BLaER1 (cell line): ENCODE measurements around the gene STAM.

Experiments
- H3K27ac ChIP-seq: shearing (Covaris generic); formaldehyde crosslinking; 2 replicates; pipeline ENCODE4 v1.8.1; 2022
- H3K27me3 ChIP-seq: shearing (Covaris generic); formaldehyde crosslinking; 2 replicates; pipeline ENCODE4 v1.8.1; 2022
- H3K36me3 ChIP-seq: shearing (Covaris generic); formaldehyde crosslinking; 2 replicates; pipeline ENCODE4 v1.8.1; 2022
- H3K4me1 ChIP-seq: shearing (Covaris generic); formaldehyde crosslinking; 2 replicates; pipeline ENCODE4 v1.8.1; 2022
- H3K4me2 ChIP-seq: shearing (Covaris generic); formaldehyde crosslinking; 2 replicates; pipeline ENCODE4 v1.8.1; 2022
- H3K4me3 ChIP-seq: shearing (Covaris generic); formaldehyde crosslinking; 2 replicates; pipeline ENCODE4 v1.8.1; 2022
- H3K9ac ChIP-seq: shearing (Covaris generic); formaldehyde crosslinking; 2 replicates; pipeline ENCODE4 v1.8.1; 2022
- H3K9me3 ChIP-seq: shearing (Covaris generic); formaldehyde crosslinking; 2 replicates; pipeline ENCODE4 v1.8.1; 2022
- H4K20me1 ChIP-seq: shearing (Covaris generic); formaldehyde crosslinking; 2 replicates; pipeline ENCODE4 v1.8.1; 2022
- Cebpa-rat ChIP-seq: shearing (Covaris generic); IDR thresholded peaks from 2 replicates; pipeline ENCODE4 v1.8.1; 2022

STAM gene

DNA sequence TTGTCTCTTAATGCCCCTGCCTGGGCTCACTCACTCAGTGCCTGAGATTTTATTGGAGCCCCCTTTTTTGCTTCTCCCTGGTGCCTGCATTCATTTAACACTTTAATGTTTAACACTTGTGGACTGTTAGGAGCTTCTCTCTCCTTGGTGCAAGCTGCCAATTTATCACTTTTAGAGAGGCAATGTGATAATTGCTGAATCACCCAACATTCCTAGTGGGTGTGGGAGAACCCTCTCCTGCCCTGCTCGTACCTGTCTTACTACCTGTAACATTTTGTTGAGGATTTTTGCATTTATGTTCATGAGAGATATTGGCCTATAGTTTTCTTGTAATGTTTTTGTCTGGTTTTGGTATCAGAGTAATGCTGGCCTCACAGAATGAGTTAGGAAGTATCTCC lies 13.2 kb downstream of the STAM start:
- Histone ChIP-seq H3K4me3 (no peak overlapping the region), H3K27me3 (no peaks in the 10 kb centered on the region), H3K9ac (no peak overlapping the region), H4K20me1 (peaks cover 50% of the 10 kb centered on the region), H3K36me3 (peaks cover 51% of the 10 kb centered on the region), H3K4me2 (no peak overlapping the region), H3K27ac (no peak overlapping the region), H3K9me3 (peaks cover 45% of the 10 kb centered on the region), H3K4me1 (no peaks in the 10 kb centered on the region)
- TF ChIP-seq Cebpa-rat, result no peak

DNA sequence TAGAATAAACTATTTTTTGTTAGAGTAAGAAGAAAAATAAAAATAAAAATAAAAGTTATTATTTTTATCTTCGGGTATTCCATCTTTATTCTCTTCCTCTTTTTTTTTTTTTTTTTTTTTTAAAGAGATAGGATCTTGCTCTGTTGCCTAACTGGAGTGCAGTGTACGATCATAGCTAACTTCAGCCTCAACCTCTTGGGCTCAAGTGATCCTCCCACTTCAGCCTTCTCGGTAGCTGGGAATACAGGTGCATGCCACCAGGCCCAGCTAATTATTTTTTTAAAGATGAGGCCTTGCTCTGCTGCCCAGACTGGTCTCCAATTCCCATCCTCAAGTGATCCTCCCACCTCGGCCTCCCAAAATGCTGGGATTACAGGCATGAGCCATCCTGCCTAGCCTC lies 15.4 kb downstream of the STAM start:
- no peak overlapping the region for H3K4me3 ChIP-seq
- H3K9me3 ChIP-seq, result peaks cover 25% of the 10 kb centered on the region
- H3K4me1 ChIP-seq, result peaks cover 8% of the 10 kb centered on the region
- no peak overlapping the region for H3K4me2 ChIP-seq
- no peak overlapping the region for H3K9ac ChIP-seq
- H4K20me1 ChIP-seq, result peaks cover 63% of the 10 kb centered on the region
- no peak overlapping the region for H3K27ac ChIP-seq
- no peak for TF ChIP-seq Cebpa-rat
- H3K36me3 ChIP-seq, result peaks cover 44% of the 10 kb centered on the region
- no peaks in the 10 kb centered on the region for H3K27me3 ChIP-seq

DNA sequence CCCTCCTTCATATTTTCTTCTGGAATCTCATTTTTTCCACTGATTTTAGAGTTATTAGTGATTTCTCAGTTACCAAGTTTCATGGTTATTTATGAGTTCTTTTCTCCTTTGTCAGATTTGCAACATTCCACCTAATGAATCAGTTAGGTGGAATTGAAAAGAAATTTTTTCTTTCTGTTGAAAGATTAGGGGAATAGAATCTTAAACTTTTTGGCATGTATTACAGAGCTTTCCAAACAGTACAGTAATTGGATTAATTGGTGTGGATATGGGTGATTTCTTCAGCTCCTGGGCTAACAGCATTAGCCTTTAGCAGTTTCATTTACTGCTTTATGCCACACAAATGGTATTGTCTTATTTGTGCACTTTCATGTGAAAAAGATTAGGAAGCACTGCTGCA lies 17.0 kb downstream of the STAM start:
- no peak overlapping the region for H3K4me3 ChIP-seq
- H3K36me3 ChIP-seq, result peaks cover 43% of the 10 kb centered on the region
- peaks cover 8% of the 10 kb centered on the region for H3K4me1 ChIP-seq
- H3K4me2 ChIP-seq, result no peak overlapping the region
- H3K9ac ChIP-seq, result no peak overlapping the region
- peaks cover 18% of the 10 kb centered on the region for H3K9me3 ChIP-seq
- no peaks in the 10 kb centered on the region for H3K27me3 ChIP-seq
- TF ChIP-seq Cebpa-rat, result no peak
- H4K20me1 ChIP-seq, result peaks cover 57% of the 10 kb centered on the region
- no peak overlapping the region for H3K27ac ChIP-seq

DNA sequence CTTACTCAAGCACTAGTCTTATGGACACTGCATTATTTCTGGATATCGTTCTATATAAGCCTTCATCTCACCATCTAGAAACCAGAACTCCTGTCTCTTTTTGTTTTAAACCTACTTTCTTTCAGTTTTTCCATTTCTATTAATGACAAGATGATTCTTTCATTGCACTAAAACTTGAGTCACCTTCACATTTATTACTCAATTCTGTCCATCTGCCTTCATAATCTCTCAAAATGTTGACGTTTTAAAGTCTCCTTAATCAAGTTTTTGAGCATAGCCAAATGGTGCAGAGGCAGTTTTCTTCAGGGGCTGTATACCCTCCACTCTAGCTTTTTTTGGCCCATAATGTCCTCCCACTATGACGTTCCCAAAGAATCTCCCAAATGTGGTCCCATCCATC lies 17.6 kb downstream of the STAM start:
- Histone ChIP-seq H4K20me1 (peaks cover 51% of the 10 kb centered on the region), H3K4me3 (no peak overlapping the region), H3K36me3 (peaks cover 44% of the 10 kb centered on the region), H3K4me2 (no peak overlapping the region), H3K9me3 (peaks cover 13% of the 10 kb centered on the region), H3K27me3 (no peaks in the 10 kb centered on the region), H3K9ac (no peak overlapping the region), H3K4me1 (peaks cover 8% of the 10 kb centered on the region), H3K27ac (no peak overlapping the region)
- no peak for TF ChIP-seq Cebpa-rat

DNA sequence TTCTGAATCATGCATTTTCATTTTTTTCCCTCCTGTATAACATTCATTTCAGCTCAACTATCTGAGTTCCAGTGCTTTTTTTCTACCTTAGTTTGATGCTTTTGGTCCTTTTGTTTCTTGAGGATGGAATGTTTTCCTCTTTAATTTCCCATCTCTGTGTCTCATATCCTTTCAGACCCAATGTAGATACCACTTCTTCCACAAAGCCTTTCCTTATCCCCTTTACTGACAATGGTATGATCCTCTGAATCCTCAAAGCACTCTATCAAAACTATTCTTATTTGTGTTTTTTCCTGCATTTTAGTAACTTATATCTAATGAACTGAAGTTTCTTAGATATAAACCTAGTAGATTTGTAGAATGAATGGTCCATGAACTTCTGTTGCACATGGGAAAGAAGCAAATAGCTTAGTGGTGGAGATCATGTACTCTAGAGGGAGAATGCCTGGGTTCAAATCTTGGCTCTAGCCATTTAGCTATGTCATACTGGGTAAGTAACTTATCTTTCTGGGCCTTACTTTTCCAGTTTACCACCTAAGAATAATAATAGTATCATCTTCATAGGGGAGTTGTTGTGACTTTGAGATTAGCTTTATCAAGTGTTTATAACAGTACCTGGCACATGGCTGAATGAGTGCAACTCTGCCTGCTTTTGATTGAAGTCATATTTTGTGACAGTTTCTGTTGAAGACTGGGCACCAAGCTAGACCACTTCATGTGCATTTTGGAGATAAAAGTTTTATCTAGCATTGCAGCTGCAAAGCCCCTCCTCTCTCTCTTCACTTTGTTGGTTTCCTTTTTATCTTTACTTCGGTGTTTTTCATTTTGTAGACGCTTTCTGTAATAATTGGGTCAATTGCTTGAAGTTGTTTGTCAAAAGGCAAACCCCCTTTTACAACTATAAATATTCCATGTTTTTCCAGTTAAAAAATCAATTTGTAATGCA lies 18.5 kb downstream of the STAM start:
- Histone ChIP-seq H3K4me2 (peak overlapping the region; percentile 37), H3K27ac (no peak overlapping the region), H3K9me3 (peaks cover 3% of the 10 kb centered on the region; the same call in 1 of the 2 replicates), H3K36me3 (peaks cover 43% of the 10 kb centered on the region), H3K27me3 (no peaks in the 10 kb centered on the region), H3K4me3 (no peak overlapping the region), H3K9ac (no peak overlapping the region), H4K20me1 (peaks cover 46% of the 10 kb centered on the region), H3K4me1 (peaks cover 8% of the 10 kb centered on the region)
- no peak for TF ChIP-seq Cebpa-rat

DNA sequence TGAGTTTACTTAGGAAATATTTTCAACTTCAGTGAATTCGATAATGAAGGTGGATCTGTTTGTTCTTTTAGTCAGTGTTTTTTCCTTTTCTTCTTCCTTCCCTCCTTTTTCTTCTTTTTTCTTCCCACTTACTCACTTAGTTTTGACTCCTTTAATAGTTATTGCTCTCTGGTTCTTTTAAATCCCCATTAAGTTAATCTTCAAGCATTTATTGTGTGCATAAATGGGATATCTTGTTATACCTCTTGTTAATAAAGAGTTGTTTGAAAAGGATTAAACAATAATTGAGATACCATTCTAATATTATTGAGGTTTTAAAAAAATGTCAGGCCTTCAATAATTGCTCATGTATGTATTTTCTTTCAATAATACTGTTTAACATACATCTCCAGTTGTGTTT lies 19.5 kb downstream of the STAM start:
- no peak for TF ChIP-seq Cebpa-rat
- H3K4me1 ChIP-seq, result peaks cover 8% of the 10 kb centered on the region
- H3K36me3 ChIP-seq, result peaks cover 43% of the 10 kb centered on the region
- no peaks in the 10 kb centered on the region; the same call in 1 of the 2 replicates for H3K9me3 ChIP-seq
- H3K9ac ChIP-seq, result no peak overlapping the region
- H4K20me1 ChIP-seq, result peaks cover 45% of the 10 kb centered on the region
- H3K4me3 ChIP-seq, result no peak overlapping the region
- H3K27me3 ChIP-seq, result no peaks in the 10 kb centered on the region
- no peak overlapping the region for H3K27ac ChIP-seq
- H3K4me2 ChIP-seq, result no peak overlapping the region

DNA sequence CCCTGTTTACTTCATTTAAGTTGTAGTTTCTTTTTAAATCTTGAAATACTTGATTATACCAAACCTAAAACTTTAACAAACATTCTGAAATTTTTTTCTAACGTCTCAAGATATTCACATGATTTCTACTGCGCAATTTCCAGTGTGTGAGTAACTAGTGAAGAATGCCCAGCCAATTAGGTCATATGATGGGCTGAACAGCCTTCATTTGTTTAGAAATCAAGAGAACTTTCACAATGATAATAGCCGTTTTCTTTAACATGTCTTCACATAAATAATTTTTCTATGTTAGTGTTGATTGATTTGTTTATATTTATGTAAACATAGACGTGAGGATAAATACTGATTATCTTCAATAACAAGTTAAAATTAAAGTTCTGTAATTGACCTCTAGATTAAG lies 21.8 kb downstream of the STAM start:
- no peak for TF ChIP-seq Cebpa-rat
- Histone ChIP-seq H3K4me1 (peaks cover 8% of the 10 kb centered on the region), H3K4me3 (no peak overlapping the region), H3K27me3 (no peaks in the 10 kb centered on the region), H3K27ac (no peak overlapping the region), H3K9me3 (no peaks in the 10 kb centered on the region; the same call in 1 of the 2 replicates), H4K20me1 (peaks cover 38% of the 10 kb centered on the region; the same call in 1 of the 2 replicates), H3K36me3 (peaks cover 43% of the 10 kb centered on the region), H3K9ac (no peak overlapping the region), H3K4me2 (no peak overlapping the region)

DNA sequence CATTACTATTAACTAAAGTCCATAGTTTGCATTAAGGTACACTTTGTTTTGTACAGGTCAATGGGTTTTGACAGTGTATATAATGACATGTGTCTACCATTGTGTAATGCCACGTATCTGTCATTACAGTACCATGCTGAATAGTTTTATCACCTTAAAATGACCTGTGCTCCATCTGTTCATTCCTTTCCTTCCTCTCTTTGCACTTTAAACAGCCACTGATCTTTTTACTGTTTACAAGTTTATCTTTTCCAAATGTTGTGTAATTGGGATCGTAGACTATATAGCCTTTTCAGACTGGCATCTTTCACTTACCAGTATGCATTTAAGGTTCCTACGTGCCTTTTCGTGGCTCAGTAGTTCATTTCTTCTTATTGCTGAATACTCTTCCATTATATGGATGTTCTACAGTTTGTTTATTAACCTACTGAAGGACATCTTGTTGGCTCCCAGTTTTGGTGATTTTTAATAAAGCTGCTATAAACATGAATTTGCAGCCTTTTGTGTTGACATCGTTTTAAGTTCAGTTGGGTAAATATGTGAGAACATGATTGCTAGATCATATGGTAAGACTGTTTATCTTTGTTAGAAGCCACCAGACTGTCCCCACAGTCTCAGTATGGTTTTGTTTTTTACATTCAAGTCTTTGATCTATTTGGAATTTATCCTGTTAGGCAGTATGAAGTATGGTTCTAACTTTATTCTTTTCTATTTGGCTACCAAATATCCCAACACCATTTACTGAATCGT lies 24.7 kb downstream of the STAM start:
- Histone ChIP-seq H3K27ac (no peak overlapping the region), H4K20me1 (peaks cover 28% of the 10 kb centered on the region; the same call in 1 of the 2 replicates), H3K4me2 (no peak overlapping the region), H3K27me3 (no peaks in the 10 kb centered on the region), H3K9me3 (no peaks in the 10 kb centered on the region; the same call in 1 of the 2 replicates), H3K9ac (no peak overlapping the region), H3K4me3 (no peak overlapping the region), H3K36me3 (peaks cover 35% of the 10 kb centered on the region), H3K4me1 (no peaks in the 10 kb centered on the region)
- TF ChIP-seq Cebpa-rat, result no peak

DNA sequence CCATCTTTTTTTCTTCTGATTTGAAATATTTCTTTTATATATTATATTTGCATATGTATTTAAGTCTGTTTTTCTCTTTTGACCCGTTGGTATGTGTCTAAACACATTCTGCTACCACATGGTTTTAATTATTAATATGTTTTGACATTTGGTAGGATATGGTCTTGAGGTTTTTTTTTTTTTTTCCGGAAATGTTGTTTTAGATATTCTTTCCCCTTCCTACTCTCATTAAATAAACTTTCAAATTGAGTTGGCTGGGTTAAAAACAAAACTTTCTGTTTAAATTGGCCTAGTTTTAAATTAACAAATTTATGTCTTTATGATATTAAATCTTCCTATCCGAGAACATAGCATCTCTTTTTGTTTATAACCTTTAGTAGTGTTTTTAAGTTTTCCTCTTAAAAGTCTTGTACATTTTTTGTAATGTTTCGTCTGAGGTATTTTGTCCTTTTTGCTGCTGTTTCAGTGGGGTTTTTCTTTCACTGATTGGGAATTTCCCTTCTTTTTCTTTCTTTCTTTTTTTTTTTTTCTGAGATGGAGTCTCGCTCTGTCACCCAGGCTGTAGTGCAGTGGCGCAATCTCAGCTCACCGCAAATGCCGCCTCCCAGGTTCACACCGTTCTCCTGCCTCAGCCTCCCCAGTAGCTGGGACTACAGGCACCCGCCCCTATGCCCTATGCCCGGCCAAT lies 25.4 kb downstream of the STAM start:
- no peak overlapping the region for H3K27ac ChIP-seq
- H3K9me3 ChIP-seq, result no peaks in the 10 kb centered on the region; the same call in 1 of the 2 replicates
- peaks cover 33% of the 10 kb centered on the region for H3K36me3 ChIP-seq
- H4K20me1 ChIP-seq, result peaks cover 21% of the 10 kb centered on the region; the same call in 1 of the 2 replicates
- no peak for TF ChIP-seq Cebpa-rat
- H3K4me1 ChIP-seq, result no peaks in the 10 kb centered on the region
- H3K9ac ChIP-seq, result no peak overlapping the region
- no peak overlapping the region for H3K4me3 ChIP-seq
- H3K27me3 ChIP-seq, result no peaks in the 10 kb centered on the region
- no peak overlapping the region for H3K4me2 ChIP-seq
